ENCODE measurements around the gene FAM168A. TPM values are rescaled to one million over a fixed set of nuclear protein-coding genes. Genes with fewer than 3 reads are reported as not detected.

The FAM168A gene
- total and polyA plus RNA-seq, 10 of the 15 experiments (the other 5 are each of a cell fraction or from before 2014, with no cell fraction given) = 1.7 to 20.0 (median 10.0) TPM

DNA sequence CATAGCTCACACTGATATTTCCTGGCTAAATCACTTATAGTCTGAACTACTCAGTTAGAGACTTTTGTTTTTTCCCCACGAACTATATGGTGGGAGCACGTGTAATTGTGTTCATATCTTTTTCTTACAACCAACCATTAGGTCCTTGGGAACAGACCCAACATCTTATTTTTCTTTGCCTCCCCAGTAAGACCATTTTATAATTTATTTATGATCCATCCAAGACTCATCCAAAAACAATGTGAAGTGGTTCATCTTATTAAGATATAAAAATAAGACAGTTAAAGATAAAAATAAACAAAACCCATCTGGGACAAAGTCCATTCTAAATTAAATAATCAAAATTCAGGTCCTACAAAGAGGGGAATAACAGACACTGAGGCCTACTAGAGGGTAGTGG, 90.8 kb downstream of the FAM168A start:
- Histone ChIP-seq H4K20me1 (ENCODE audit: control insufficient read depth, insufficient read depth) (no peaks in the 10 kb centered on the region), H3K36me3 (ENCODE audit: control insufficient read depth in 2 of 2, insufficient read depth in 2 of 2, low read length in 1 of 2) (no peaks in the 10 kb centered on the region), H2AFZ (ENCODE audit: control insufficient read depth, low read depth, low read length) (no peak overlapping the region), H3K4me3 (no peak overlapping the region), H3K9ac (ENCODE audit: control insufficient read depth, insufficient read depth, low read length) (no peak overlapping the region), H3K79me2 (ENCODE audit: control insufficient read depth, insufficient read depth, low read length) (no peaks in the 10 kb centered on the region), H3K9me3 (replicated peaks; ENCODE audit: control insufficient read depth, insufficient read depth, low read length) (no peaks in the 10 kb centered on the region; the same call in 2 of the 3 replicates), H3K27ac (ENCODE audit: control insufficient read depth, insufficient read depth) (no peak overlapping the region), H3K27me3 (replicated peaks in 1 of 2; ENCODE audit: control insufficient read depth in 2 of 2, insufficient read depth in 2 of 2, low read length in 1 of 2) (no peaks in the 10 kb centered on the region), H3K4me2 (ENCODE audit: control insufficient read depth, insufficient read depth) (no peak overlapping the region), H3K4me1 (ENCODE audit: control insufficient read depth, insufficient read depth, low read length) (no peaks in the 10 kb centered on the region)
- ATAC-seq (no peak), DNase-seq (ENCODE audit: low read depth, low spot score) (no peak), FAIRE-seq (no peak)
- intact Hi-C loops (cut with micrococcal nuclease; ENCODE audit: unreplicated experiment) = no loop called here
- no TSS peak for BruUV-seq (replicated peaks)
- in situ Hi-C loops (cut with MboI) = no loop called here
- ChIA-PET RAD21 (ENCODE audit: unreplicated experiment) (no interaction called here), CTCF (interaction anchor here (1.2 to 2.2 kb wide), 3 partner anchors 19 to 61 kb away, joined by 3 to 7 read pairs (median 3); no protein-coding TSS in a partner anchor), SMC1A (ENCODE audit: uncharacterized antibody, unreplicated experiment) (interaction anchor here (1.9 kb wide), 1 partner anchor 28 kb away, joined by 10 read pairs; no protein-coding TSS in a partner anchor), POLR2A (interaction anchor here (1.3 kb wide), 1 partner anchor 14 kb away, joined by 4 read pairs; no protein-coding TSS in a partner anchor)
- 100% methylated on average over 2 of the region's 2 CpGs for WGBS (ENCODE audit: insufficient coverage, insufficient replicate concordance, low lambda C conversion rate, missing lambda C conversion rate)
- no peak for TF ChIP-seq TCF3 (IDR thresholded peaks at IDR 0.05; ENCODE audit: borderline replicate concordance, insufficient read depth, low read depth, low read length)
- no peak for TF ChIP-seq CHD1 (IDR thresholded peaks at IDR 0.05; ENCODE audit: low read depth, low read length)
- no peak for TF ChIP-seq SPI1 (IDR thresholded peaks at IDR 0.05; ENCODE audit: borderline replicate concordance, insufficient read depth, low read depth, low read length)
- no peak for TF ChIP-seq SMARCA5 (IDR thresholded peaks at IDR 0.05)
- no peak for TF ChIP-seq ZBED1 (IDR thresholded peaks at IDR 0.05; ENCODE audit: borderline replicate concordance)
- TF ChIP-seq SMC3 (IDR thresholded peaks at IDR 0.05; ENCODE audit: borderline replicate concordance, low read length) = no peak
- TF ChIP-seq HDAC6 (IDR thresholded peaks at IDR 0.05; ENCODE audit: unreplicated experiment) = no peak
- TF ChIP-seq, protein P1, sequence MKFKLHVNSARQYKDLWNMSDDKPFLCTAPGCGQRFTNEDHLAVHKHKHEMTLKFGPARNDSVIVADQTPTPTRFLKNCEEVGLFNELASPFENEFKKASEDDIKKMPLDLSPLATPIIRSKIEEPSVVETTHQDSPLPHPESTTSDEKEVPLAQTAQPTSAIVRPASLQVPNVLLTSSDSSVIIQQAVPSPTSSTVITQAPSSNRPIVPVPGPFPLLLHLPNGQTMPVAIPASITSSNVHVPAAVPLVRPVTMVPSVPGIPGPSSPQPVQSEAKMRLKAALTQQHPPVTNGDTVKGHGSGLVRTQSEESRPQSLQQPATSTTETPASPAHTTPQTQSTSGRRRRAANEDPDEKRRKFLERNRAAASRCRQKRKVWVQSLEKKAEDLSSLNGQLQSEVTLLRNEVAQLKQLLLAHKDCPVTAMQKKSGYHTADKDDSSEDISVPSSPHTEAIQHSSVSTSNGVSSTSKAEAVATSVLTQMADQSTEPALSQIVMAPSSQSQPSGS (IDR thresholded peaks at IDR 0.05; ENCODE audit: low read length) = no peak
- TF ChIP-seq JUND (IDR thresholded peaks at IDR 0.05; ENCODE audit: low read depth, low read length) = no peak
- no peak for TF ChIP-seq SP1 (IDR thresholded peaks at IDR 0.05; ENCODE audit: low read depth, low read length)
- TF ChIP-seq, protein P2, sequence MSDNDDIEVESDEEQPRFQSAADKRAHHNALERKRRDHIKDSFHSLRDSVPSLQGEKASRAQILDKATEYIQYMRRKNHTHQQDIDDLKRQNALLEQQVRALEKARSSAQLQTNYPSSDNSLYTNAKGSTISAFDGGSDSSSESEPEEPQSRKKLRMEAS (IDR thresholded peaks at IDR 0.05; ENCODE audit: low read depth, low read length) = no peak
- TF ChIP-seq BACH1 (IDR thresholded peaks at IDR 0.05; ENCODE audit: borderline replicate concordance) = no peak
- no peak for TF ChIP-seq CHD2 (IDR thresholded peaks at IDR 0.05; ENCODE audit: borderline replicate concordance, low read depth, low read length)
- TF ChIP-seq, protein P3, sequence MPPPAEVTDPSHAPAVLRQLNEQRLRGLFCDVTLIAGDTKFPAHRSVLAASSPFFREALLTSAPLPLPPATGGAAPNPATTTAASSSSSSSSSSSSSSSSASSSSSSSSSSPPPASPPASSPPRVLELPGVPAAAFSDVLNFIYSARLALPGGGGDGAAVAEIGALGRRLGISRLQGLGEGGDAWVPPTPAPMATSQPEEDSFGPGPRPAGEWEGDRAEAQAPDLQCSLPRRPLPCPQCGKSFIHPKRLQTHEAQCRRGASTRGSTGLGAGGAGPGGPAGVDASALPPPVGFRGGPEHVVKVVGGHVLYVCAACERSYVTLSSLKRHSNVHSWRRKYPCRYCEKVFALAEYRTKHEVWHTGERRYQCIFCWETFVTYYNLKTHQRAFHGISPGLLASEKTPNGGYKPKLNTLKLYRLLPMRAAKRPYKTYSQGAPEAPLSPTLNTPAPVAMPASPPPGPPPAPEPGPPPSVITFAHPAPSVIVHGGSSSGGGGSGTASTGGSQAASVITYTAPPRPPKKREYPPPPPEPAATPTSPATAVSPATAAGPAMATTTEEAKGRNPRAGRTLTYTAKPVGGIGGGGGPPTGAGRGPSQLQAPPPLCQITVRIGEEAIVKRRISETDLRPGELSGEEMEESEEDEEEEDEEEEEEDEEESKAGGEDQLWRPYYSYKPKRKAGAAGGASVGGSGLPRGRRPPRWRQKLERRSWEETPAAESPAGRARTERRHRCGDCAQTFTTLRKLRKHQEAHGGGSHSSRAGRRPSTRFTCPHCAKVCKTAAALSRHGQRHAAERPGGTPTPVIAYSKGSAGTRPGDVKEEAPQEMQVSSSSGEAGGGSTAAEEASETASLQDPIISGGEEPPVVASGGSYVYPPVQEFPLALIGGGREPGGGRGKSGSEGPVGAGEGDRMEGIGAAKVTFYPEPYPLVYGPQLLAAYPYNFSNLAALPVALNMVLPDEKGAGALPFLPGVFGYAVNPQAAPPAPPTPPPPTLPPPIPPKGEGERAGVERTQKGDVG (CRISPR knock-in tag; IDR thresholded peaks at IDR 0.05) = no peak
- TF ChIP-seq, protein P4, sequence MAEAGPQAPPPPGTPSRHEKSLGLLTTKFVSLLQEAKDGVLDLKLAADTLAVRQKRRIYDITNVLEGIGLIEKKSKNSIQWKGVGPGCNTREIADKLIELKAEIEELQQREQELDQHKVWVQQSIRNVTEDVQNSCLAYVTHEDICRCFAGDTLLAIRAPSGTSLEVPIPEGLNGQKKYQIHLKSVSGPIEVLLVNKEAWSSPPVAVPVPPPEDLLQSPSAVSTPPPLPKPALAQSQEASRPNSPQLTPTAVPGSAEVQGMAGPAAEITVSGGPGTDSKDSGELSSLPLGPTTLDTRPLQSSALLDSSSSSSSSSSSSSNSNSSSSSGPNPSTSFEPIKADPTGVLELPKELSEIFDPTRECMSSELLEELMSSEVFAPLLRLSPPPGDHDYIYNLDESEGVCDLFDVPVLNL (IDR thresholded peaks at IDR 0.05; ENCODE audit: low read depth, low read length) = no peak
